Sigmoid colon (tissue), 7 donors: ENCODE results near the gene MTOR. TPM values are rescaled to one million over a fixed set of nuclear protein-coding genes. Genes with fewer than 3 reads are reported as not detected.
"Not testable (repeated sequence)": the region's sequence is repeated elsewhere in the genome, so short reads cannot be mapped to it uniquely, and the experiment has no call there.

Experiments used
- DNase-seq: peaks from one replicate; pipeline ENCODE4 v3.0.0-alpha.2; 2019
- H3K27ac ChIP-seq, 4 donors: fragments of 200-600 bp; sonication (generic); one replicate each; pipeline ENCODE4 v1.5.1; 2016 to 2019; ENCODE audit warnings: mild to moderate bottlenecking in 1 of 4
- H3K27me3 ChIP-seq, 3 donors: fragments of 200-600 bp; sonication (generic); one replicate each; pipeline ENCODE4 v1.5.1; 2019; ENCODE audit warnings: mild to moderate bottlenecking in 1 of 3
- H3K36me3 ChIP-seq, 4 donors: fragments of 200-600 bp; sonication (generic); one replicate each; pipeline ENCODE4 v1.5.1; 2016 to 2019
- H3K4me1 ChIP-seq, 4 donors: fragments of 200-600 bp; sonication (generic); one replicate each; pipeline ENCODE4 v1.5.1; 2017 to 2019
- H3K4me3 ChIP-seq, 4 donors: fragments of 200-600 bp; sonication (generic); one replicate each; pipeline ENCODE4 v1.5.1; 2017 to 2019; ENCODE audit warnings: mild to moderate bottlenecking in 2 of 4, moderate library complexity in 1 of 4
- H3K9me3 ChIP-seq, 4 donors: fragments of 200-600 bp in 3 of 4; sonication (generic) in 3 of 4; one replicate each; pipeline versions ENCODE4 v1.5.1 to v1.6.1; 2013 to 2019
- EP300 ChIP-seq, 4 donors: sonication (generic); formaldehyde crosslinking; IDR thresholded peaks; one replicate each; pipeline ENCODE4 v1.6.1; 2017; ENCODE audit warnings: antibody characterized with exemption in 4 of 4
- POLR2A ChIP-seq, 2 donors: fragments of 450-650 bp; IDR thresholded peaks; one replicate each; pipeline ENCODE4 v1.6.1; 2016; ENCODE audit warnings: antibody characterized with exemption in 2 of 2, mild to moderate bottlenecking in 2 of 2, moderate library complexity in 2 of 2
- POLR2AphosphoS5 ChIP-seq, 4 donors: sonication (generic); formaldehyde crosslinking; IDR thresholded peaks; one replicate each; pipeline ENCODE4 v1.6.1; 2017; ENCODE audit warnings: antibody characterized with exemption in 4 of 4
- WGBS, 2 donors: extraction: QIAGEN DNeasy Blood & Tissue Kit; methylation state at CpG; one replicate each; pipeline ENCODE4 v1.1.7; 2013; 5-methylcytosine and 5-hydroxymethylcytosine counted together
- intact Hi-C: fragments of 100-400 bp; cut with DNase I; formaldehyde crosslinking; loops from one replicate; pipeline ENCODE4 v1.15.1; 2023
- polyA plus RNA-seq, 3 donors: library from polyadenylated mRNA; stranded (reverse); fragments of 200-250 nt; gene quantifications; one replicate each; pipeline ENCODE4 v1.2.3, GENCODE V29; 2013
- total RNA-seq, 4 donors: library from RNA; depleted of rRNA; stranded (reverse); fragments of >200 nt; gene quantifications; one replicate each; pipeline ENCODE4 v1.1.0, GENCODE V29; 2016
- TF ChIP-seq, protein P1 (sequence below), 4 experiments: fragments of 450-650 bp in 3 of 4; fragments of 200-600 bp in 1 of 4; IDR thresholded peaks; one replicate each; pipeline ENCODE4 v1.5.1; 2016 to 2019; ENCODE audit warnings: antibody characterized with exemption in 4 of 4, mild to moderate bottlenecking in 3 of 4, moderate library complexity in 2 of 4
- donor health status: healthy with polysubstance abuse.
- donor health status: Bipolar disorder and iron deficiency.
- donor health status: healthy.

The MTOR gene
- total and polyA plus RNA-seq, 7 donors = 7.6 to 38.1 (median 25.2) TPM

DNA sequence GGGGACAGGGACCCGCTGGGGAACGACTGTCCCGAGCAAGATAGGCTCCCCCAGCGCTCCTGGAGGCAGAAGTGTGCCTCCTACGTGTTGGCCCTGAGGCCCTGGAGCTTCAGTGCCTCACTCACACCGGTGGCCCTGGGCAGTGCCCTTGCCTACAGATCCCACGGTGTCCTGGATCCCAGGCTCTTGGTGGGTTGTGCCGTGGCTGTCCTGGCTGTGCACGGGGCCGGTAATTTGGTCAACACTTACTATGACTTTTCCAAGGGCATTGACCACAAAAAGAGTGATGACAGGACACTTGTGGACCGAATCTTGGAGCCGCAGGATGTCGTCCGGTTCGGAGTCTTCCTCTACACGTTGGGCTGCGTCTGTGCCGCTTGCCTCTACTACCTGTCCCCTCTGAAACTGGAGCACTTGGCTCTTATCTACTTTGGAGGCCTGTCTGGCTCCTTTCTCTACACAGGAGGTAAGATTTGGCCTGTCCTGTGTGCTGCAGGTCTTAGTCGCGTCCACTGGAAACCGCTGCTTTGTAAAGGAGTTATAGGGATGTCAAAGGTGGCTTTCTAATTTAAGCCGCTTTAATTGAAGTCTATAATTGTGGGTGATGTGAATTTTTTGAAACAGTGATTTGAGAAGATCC is 11.4 kb upstream of the MTOR start:
- TF ChIP-seq EP300 (IDR thresholded peaks at IDR 0.05) (no peak), POLR2A (IDR thresholded peaks at IDR 0.05) (no peak), POLR2AphosphoS5 (IDR thresholded peaks at IDR 0.05) (no peak)
- TF ChIP-seq, protein P1, sequence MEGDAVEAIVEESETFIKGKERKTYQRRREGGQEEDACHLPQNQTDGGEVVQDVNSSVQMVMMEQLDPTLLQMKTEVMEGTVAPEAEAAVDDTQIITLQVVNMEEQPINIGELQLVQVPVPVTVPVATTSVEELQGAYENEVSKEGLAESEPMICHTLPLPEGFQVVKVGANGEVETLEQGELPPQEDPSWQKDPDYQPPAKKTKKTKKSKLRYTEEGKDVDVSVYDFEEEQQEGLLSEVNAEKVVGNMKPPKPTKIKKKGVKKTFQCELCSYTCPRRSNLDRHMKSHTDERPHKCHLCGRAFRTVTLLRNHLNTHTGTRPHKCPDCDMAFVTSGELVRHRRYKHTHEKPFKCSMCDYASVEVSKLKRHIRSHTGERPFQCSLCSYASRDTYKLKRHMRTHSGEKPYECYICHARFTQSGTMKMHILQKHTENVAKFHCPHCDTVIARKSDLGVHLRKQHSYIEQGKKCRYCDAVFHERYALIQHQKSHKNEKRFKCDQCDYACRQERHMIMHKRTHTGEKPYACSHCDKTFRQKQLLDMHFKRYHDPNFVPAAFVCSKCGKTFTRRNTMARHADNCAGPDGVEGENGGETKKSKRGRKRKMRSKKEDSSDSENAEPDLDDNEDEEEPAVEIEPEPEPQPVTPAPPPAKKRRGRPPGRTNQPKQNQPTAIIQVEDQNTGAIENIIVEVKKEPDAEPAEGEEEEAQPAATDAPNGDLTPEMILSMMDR (IDR thresholded peaks at IDR 0.05) = no peak
- H3K27me3 ChIP-seq = no peaks in the 10 kb centered on the region
- H3K36me3 ChIP-seq = peaks cover 0 to 24% (median 0%) of the 10 kb centered on the region in 4 donors
- peak overlapping the region; percentile 71 to 89 (median 84) for H3K4me3 ChIP-seq
- no peaks in the 10 kb centered on the region for H3K9me3 ChIP-seq
- H3K27ac ChIP-seq = peak overlapping the region; percentile 92 to 95 (median 94)
- intact Hi-C loops = loop anchor here (10.0 kb wide), 2 partner anchors 461 to 531 kb away; partner anchors contain the start of genes AGTRAP, CLCN6 and MTHFR
- 2 to 4% methylated on average over 22 of the region's 22 CpGs for WGBS, 2 donors
- DNase-seq = no peak
- peaks cover 0 to 35% (median 27%) of the 10 kb centered on the region in 4 donors for H3K4me1 ChIP-seq

DNA sequence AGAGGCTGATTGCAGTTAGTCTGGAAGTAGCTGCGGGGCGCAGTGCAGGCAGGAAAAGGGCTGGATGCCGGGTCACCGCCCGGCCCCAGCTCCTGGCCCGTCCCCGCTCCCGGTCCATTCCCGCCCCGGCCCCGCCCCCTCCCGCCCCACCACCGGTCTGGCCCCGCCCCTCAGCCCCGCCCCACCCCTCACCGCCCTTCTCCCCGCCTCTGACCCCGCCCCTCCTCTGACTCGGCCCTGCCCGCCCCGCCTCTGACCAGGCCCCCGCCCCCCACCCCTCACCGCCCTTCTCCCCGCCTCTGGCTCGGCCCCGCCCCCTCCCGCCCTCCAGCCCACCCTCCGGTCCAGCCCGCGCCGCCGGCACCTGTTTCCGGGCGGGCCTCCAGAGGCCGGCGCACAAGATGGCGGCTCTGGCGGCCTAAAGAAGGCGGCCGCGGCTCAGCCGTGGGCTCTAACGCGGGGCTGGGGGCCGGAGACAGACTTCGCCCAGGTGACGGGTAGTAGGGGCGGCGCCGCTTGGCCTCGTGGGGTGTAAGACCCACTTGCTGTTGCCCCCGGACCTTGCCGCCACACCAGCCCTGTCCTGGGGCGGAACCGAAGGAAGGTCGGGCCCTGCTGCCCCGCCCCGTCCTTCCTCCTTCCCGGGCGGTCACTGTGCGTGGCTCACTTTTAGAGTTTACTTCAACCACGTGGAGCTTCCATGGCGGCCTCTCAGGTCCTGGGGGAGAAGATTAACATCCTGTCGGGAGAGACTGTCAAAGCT is 10.7 kb upstream of the MTOR start, which contains the start of gene UBIAD1:
UBIAD1 (plus strand) TSS at position 367 of the 763 bp plus-strand sequence; CDS start at position 701, 334 bp downstream.
- Histone ChIP-seq H3K27ac (peak within 1 kb of the TSS; percentile 92 to 95 (median 94)), H3K4me1 (peaks cover 0 to 35% (median 27%) of the 10 kb centered on the region in 4 donors), H3K36me3 (peaks cover 0 to 17% (median 0%) of the 10 kb centered on the region in 4 donors), H3K27me3 (no peaks in the 10 kb centered on the region), H3K4me3 (peak within 1 kb of the TSS; percentile 71 to 89 (median 84)), H3K9me3 (no peaks in the 10 kb centered on the region)
- peak in 1 of 2 donors; percentile 33 for TF ChIP-seq POLR2A (IDR thresholded peaks at IDR 0.05)
- TF ChIP-seq, protein P1 (IDR thresholded peaks at IDR 0.05) = no peak
- TF ChIP-seq EP300 (IDR thresholded peaks at IDR 0.05) = no peak
- TF ChIP-seq POLR2AphosphoS5 (IDR thresholded peaks at IDR 0.05) = peak; percentile 53 to 70 (median 60)
- WGBS, 2 donors = 1% methylated on average over 55 to 64 of the region's 64 CpGs
- intact Hi-C loops = loop anchor here (10.0 kb wide), 2 partner anchors 462 to 532 kb away; partner anchors contain the start of genes AGTRAP, CLCN6 and MTHFR
- peak; percentile 94 for DNase-seq

DNA sequence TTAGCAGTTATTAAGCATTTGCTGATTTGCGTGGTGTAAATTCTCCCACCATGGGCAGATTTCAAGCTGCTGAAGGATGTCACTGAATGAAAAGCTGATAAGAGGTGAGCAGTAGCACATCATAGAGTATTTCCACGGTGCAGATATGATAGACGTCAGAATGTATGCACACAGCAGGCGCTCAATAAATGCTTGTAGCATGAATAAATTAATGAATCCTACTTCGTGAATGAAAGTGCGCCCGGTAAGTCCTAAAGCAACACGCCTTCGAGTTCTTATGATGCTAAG is 10.1 kb upstream of the MTOR start:
- intact Hi-C loops = loop anchor here (10.0 kb wide), 2 partner anchors 462 to 532 kb away; partner anchors contain the start of genes AGTRAP, CLCN6 and MTHFR
- Histone ChIP-seq H3K4me3 (peak overlapping the region in 3 of 4 donors; percentile 29 to 89 (median 84)), H3K4me1 (peaks cover 0 to 35% (median 27%) of the 10 kb centered on the region in 4 donors), H3K27me3 (no peaks in the 10 kb centered on the region), H3K9me3 (no peaks in the 10 kb centered on the region), H3K27ac (peak overlapping the region; percentile 53 to 95 (median 80)), H3K36me3 (peaks cover 0 to 12% (median 0%) of the 10 kb centered on the region in 4 donors)
- no peak for DNase-seq
- WGBS, 2 donors = 10 to 14% methylated on average over 9 of the region's 9 CpGs
- no peak for TF ChIP-seq POLR2A (IDR thresholded peaks at IDR 0.05)

DNA sequence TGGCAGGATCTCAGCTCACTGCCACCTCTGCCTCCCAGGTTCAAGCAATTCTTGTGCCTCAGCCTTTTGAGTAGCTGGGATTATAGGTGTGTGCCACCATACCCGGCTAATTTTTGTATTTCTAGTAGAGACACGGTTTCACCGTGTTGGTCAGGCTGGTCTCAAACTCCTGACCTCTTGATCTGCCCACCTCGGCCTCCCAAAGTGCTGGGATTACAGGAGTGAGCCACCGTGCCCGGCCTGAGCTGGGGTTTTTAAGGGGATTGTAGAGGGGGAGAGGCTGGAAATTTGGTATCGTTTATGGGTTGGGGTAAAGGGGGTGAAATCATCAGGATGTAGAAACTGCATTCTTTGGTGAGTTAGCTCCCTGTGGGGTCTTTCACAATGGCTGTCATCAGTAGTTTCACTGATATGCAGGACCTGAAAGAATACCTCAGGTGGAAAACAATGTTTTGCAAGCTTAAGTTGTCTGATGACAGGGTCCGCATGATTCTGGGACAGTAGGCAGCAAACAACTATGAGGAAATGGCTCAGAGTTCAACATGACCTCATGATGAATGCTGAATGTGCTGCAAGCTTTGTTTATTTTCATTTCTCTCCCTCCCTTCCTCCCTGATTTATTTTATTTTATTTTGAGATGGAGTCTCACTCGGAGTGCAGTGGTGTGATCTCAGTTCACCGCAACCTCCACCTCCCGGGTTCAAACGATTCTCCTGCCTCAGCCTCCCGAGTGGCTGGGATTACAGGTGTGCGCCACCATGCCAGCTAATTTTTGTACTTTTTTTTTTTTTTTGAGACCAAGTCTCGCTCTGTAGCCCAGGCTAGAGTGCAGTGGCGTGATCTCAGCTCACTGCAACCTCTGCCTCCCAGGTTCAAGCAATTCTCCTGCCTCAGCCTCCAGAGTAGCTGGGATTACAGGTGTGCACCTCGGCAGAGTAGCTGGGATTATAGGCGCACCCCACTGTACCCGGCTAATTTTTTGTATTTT is 5.3 kb upstream of the MTOR start:
- H3K4me3 ChIP-seq, H3K36me3 ChIP-seq, H3K27me3 ChIP-seq, intact Hi-C loops, H3K4me1 ChIP-seq, DNase-seq, H3K27ac ChIP-seq, H3K9me3 ChIP-seq: not testable (repeated sequence)
- WGBS, 2 donors = 81 to 88% methylated on average over 19 of the region's 19 CpGs

DNA sequence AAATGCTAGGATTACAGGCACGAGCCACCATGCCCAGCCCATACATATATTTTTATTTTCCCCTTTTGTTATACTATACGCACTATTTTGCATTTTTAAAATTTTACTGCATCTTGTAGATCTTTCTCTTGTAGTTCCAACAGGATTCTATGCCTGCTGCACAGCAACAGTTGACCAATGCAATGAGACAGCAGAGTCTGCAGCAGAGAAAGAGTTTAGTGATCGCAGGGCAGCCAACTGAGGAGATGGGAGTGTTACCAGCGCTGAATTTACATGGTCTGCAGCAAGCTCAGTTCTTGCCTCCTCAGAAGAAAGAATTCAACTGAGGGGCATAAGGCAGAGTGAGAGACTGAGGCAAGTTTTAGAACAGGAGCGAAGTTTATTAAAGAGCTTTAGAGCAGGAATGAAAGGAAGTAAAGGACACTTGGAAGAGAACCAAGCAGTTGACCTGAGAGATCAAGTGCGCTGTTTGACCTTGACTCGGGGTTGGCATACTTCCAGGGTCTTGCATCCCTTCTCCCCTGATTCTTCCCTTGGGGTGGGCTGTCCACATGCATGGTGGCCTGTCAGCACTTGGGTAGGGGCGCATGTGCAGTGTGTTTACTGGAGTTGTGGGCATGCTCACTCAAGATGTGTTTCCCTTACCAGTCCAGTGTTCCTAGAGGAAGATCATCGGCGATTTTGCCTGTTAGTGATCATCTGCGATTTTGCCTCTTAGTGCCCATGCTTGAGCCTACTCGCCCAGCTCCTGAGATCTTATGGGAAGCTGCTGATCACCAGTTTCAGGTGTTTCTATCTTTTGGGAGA is 4.1 kb upstream of the MTOR start:
- Histone ChIP-seq H3K36me3 (no peaks in the 10 kb centered on the region), H3K27me3 (no peaks in the 10 kb centered on the region), H3K9me3 (no peaks in the 10 kb centered on the region), H3K4me1 (peaks cover 0 to 9% (median 6%) of the 10 kb centered on the region in 4 donors), H3K4me3 (no peak overlapping the region), H3K27ac (no peak overlapping the region)
- intact Hi-C loops = no loop called here
- WGBS, 2 donors = 88 to 89% methylated on average over 12 of the region's 12 CpGs
- no peak for DNase-seq
- TF ChIP-seq, protein P1 (IDR thresholded peaks at IDR 0.05) = no peak
- TF ChIP-seq EP300 (IDR thresholded peaks at IDR 0.05) (no peak), POLR2AphosphoS5 (IDR thresholded peaks at IDR 0.05) (no peak), POLR2A (IDR thresholded peaks at IDR 0.05) (no peak)
